Skeletal muscle tissue (tissue), 5 donors: Measurements from ENCODE around the gene S100Z. TPM values are rescaled to one million over a fixed set of nuclear protein-coding genes. Genes with fewer than 3 reads are reported as not detected.

ENCODE experiments used
- H3K27ac ChIP-seq: one replicate; pipeline ENCODE4 v1.7.0; 2013; ENCODE audit warnings: mild to moderate bottlenecking, low read depth, low read length, inconsistent platforms
- H3K27me3 ChIP-seq, 3 donors: one replicate each; pipeline ENCODE4 v1.7.0; 2013; ENCODE audit warnings: low read length in 3 of 3; ENCODE audit not compliant: control insufficient read depth in 3 of 3, insufficient read depth in 3 of 3
- H3K36me3 ChIP-seq, 3 donors: one replicate each; pipeline ENCODE4 v1.7.0; 2013; ENCODE audit warnings: low read length in 3 of 3; ENCODE audit not compliant: control insufficient read depth in 3 of 3, insufficient read depth in 3 of 3
- H3K4me1 ChIP-seq, 3 donors: one replicate each; pipeline ENCODE4 v1.7.0; 2013; ENCODE audit warnings: low read length in 3 of 3, mild to moderate bottlenecking in 3 of 3; ENCODE audit not compliant: control insufficient read depth in 3 of 3, insufficient read depth in 3 of 3
- H3K4me3 ChIP-seq, 3 donors: one replicate each; pipeline ENCODE4 v1.7.0; 2013; ENCODE audit warnings: low read length in 3 of 3
- H3K9ac ChIP-seq, 3 donors: one replicate each; pipeline ENCODE4 v1.7.0; 2013; ENCODE audit warnings: low read length in 3 of 3, mild to moderate bottlenecking in 3 of 3, moderate library complexity in 2 of 3, low read depth in 1 of 3
- H3K9me3 ChIP-seq, 3 donors: one replicate each; pipeline ENCODE4 v1.7.0; 2013; ENCODE audit warnings: low read length in 3 of 3; ENCODE audit not compliant: control insufficient read depth in 3 of 3
- small RNA-seq: library from RNA; depleted of rRNA; stranded (forward); fragments of <200 nt; gene quantifications from one replicate; pipeline ENCODE3, GENCODE V24; 2014
- total RNA-seq: library from RNA; depleted of rRNA; stranded (reverse); fragments of >200 nt; gene quantifications from one replicate; pipeline ENCODE4 v1.2.3, GENCODE V29; 2014
- donor health status: Osteomylitis.

Gene S100Z
- total RNA-seq, 1 donor from 2014 or later = not detected

DNA sequence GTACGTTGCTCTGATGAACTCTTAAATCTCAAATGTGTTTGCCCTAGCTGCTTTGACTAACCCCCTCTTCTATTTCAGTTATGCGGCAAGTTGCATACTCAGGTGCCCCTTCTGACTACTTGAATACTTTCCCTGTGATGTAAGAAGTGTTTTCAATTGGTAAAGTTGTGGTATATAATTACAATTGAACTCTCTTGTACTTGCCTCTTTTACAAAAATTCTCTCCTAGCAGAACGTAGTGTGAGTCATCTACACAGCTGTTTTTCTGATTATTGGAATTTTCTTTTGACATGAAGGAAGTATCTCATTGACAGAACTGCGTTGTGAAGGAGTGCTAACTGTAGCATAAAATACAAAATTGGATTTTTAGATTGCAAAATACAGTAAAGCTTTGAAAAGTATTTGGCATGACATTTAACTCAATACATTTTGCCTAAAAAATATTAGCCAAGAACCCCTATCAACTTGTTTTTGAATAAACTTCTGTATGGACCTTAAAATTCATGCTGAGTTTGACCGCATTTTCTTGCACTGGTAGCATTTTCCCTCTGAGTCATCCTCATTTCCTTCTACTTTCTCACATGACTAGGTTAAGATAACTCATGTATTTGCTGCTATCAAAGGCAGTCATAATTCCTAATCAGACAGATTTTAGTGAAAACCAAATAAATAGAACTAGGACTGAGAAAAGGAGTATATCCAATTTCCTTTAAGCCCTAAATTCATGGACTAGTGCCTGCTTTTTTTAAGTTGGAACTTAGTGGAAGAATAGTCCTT lies 109.4 kb downstream of the S100Z start:
- H3K9me3 ChIP-seq = no peaks in the 10 kb centered on the region
- peaks cover 0 to under 1% (median 0%) of the 10 kb centered on the region in 3 donors for H3K4me1 ChIP-seq
- H3K9ac ChIP-seq = no peak overlapping the region
- H3K36me3 ChIP-seq = no peaks in the 10 kb centered on the region
- H3K4me3 ChIP-seq = no peak overlapping the region
- peak overlapping the region; percentile 54 for H3K27ac ChIP-seq
- H3K27me3 ChIP-seq = peaks cover 3 to 11% (median 5%) of the 10 kb centered on the region in 3 donors

DNA sequence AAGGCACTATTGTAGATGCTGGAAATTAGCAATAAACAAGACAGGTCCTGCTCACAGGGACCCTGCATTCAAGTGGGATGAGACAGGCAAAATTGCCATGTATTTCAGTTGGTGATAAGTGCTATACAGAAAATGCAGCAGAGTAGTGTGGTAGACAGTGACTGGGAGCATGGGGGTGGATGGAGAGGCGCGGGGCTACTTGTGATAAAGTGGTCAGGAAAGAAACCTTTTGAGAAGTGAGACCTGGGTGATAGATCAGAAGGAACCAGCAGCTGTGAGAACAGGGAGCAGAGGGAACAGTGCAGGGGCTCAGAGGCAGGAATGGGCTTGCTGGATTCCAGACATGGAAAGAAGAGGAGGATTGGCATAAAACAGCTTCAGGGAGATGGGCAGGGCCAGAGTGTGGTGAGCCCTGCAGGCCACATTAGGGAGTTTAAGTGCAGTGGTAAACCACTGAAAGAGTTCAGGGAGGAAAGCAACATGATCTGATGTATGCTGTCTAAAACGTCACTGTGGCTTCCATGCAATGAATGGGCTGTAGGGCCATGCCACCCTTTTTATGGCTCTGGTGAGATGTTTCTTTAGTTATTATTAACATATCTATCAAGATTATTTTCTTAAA lies 110.3 kb downstream of the S100Z start:
- Histone ChIP-seq H3K9me3 (no peaks in the 10 kb centered on the region), H3K36me3 (no peaks in the 10 kb centered on the region), H3K4me3 (no peak overlapping the region), H3K4me1 (no peaks in the 10 kb centered on the region), H3K9ac (no peak overlapping the region), H3K27ac (peak overlapping the region; percentile 54), H3K27me3 (peaks cover 0 to 4% (median 3%) of the 10 kb centered on the region in 3 donors)

DNA sequence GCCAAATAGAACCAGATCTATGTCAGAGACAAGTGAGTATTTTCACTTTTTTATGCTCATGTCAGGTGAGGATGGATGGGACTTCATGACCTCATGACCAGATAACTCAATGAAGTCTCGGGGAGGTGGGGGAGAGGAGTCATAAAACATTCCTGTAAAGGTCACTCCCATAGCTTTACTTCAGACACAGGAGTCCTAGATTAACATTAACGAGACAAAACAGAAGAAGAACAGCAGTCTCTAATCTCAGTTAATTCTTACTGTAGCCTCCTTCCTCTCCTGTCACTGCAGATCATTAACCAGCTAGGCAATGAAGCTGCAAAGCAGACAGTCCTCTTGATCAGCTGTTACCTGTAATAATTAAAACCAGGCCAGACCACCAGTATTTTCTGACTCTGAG lies 114.2 kb downstream of the S100Z start:
- H3K27ac ChIP-seq = no peak overlapping the region
- H3K9ac ChIP-seq = no peak overlapping the region
- H3K36me3 ChIP-seq = no peaks in the 10 kb centered on the region

More for the DNA sequence above, 114.2 kb downstream of the S100Z start:
- Histone ChIP-seq H3K4me1 (no peaks in the 10 kb centered on the region), H3K4me3 (no peak overlapping the region), H3K9me3 (no peaks in the 10 kb centered on the region), H3K27me3 (no peaks in the 10 kb centered on the region)

Small RNA genes within 50 kb of the gene (small RNA-seq; reads per million reads assigned to genes)
- gene RN7SL208P (not detected), gene RNU6ATAC36P (not detected)

Other genes with a start within 250 kb of the S100Z start
- gene F2RL2, start 226.6 kb upstream of the S100Z start, total RNA-seq = under 0.01 TPM
- 13.0 TPM for gene F2R, start 133.9 kb upstream of the S100Z start, total RNA-seq
- 0.52 TPM for gene F2RL1, start 31.0 kb upstream of the S100Z start, total RNA-seq
- not detected for gene CRHBP, start 103.0 kb downstream of the S100Z start, total RNA-seq
- 10.4 TPM for gene AGGF1, start 180.4 kb downstream of the S100Z start, total RNA-seq
- 0.52 TPM for gene ZBED3, start 237.3 kb downstream of the S100Z start, total RNA-seq